NCI-H1930 (cell line): ENCODE results near the gene CLEC4M.
"Not testable (repeated sequence)": the region's sequence is repeated elsewhere in the genome, so short reads cannot be mapped to it uniquely, and the experiment has no call there.

Experiments
- DNase-seq, 2 experiments: peaks; one replicate each; lab custom pipeline; 2025; lab: John Stamatoyannopoulos, UW

Gene CLEC4M

DNA sequence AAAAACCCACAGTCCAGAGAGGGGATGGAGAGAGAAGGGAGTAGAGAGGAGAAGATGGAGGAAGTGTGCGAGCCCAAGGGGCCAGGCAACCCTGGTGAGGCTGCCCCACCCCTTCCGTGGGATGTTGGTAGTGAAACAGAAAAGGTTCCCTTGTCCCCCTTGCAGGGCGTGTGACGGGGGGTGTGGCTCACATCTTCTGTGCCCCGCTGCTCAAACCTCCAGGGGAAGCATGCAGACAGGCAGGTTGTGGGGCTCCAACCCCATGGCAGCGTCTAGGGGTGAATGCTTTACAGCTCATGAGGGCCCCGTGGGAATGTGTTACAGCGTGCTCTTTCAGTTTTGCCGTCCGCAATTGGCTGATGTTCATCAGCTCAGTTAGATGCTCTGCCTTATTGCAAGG, 52.3 kb downstream of the CLEC4M start:
- DNase-seq: no peak

DNA sequence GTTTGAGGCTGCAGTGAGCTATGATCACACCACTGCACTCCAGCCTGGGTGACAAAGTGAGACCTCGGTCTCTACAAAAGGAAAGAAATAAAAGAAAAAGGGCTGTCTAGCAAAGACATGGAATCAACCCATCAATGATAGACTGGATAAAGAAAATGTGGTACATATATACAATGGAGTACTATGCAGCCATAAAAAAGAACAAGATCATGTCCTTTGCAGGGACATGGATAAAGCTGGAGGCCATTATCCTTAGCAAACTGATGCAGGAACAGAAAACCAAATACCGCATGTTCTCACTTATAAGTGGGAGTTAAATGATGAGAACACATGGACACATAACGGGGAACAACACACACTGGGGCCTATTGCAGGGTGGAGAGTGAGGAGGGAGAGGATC, 53.0 kb downstream of the CLEC4M start:
- not testable (repeated sequence) for DNase-seq

DNA sequence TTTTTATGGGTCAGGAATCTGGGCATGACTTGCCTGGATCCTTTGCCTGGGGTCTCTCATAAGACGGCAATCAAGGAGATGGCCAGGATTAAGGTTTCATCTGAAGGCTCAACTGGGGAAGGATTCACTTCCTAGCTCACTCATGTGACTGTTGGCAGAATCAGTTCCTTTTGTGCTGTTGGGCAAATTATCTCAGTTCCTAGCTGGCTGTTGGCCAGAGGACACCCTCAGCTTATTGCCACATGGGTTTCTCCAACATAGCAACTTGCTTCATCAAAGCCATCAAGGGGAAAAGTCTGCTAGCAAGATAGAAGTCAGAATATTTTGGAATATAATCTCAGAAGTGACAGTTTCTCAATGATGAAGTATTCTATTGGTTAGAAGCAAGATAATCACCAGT, 54.8 kb downstream of the CLEC4M start:
- DNase-seq: no peak

DNA sequence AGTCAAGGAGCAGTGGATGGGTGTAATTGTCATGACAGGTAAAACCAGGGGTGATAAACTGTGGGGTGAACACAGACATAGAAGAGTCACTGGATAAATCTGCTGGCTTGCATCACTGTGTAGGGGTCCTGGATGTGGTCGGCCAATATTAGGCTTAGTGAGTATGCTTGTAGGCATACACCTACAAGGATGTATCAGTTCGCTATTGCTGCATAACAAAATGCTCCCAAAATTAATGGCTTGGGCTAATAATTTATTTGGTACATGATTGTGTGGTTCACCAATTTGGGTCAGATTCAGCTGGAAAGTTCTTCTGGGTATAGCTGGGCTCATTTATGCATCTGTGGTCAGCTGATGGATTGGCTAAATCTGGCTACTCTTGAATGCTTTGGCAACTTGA, 55.8 kb downstream of the CLEC4M start:
- DNase-seq: no peak
